ENCODE data around the gene DGLUCY.

GRCh38 chr14:91152499-91152898, 38.6 kb downstream of the DGLUCY start:
- TF ChIP-seq CTCF (IDR thresholded peaks at IDR 0.05; ENCODE audit: low read depth, low read length, missing input control) (no peak), YY1 (IDR thresholded peaks at IDR 0.05) (no peak)

All from liver (tissue), 2 donors.